HG03378 (cell line): Measurements from ENCODE around the gene TBX1.
"Not testable (repeated sequence)": the region's sequence is repeated elsewhere in the genome, so short reads cannot be mapped to it uniquely, and the experiment has no call there.

Source experiments
- ATAC-seq: cut with Tn5 transposase; IDR thresholded peaks from one replicate; pipeline ENCODE4 v1.9.1; 2021; ENCODE audit warnings: mild to moderate bottlenecking, moderate library complexity; ENCODE audit not compliant: unreplicated experiment

TBX1 gene

GRCh38 chr22:19723232-19723982, 37.2 kb upstream of the TBX1 start, which contains the start of gene GP1BB:
GP1BB (plus strand) TSS chr22:19723539; CDS start chr22:19723570, 31 bp downstream.
- no peak for ATAC-seq

- no peak for ATAC-seq
Measured at GRCh38 chr22:19723983-19724827, 36.4 kb upstream of the TBX1 start.

- ATAC-seq, result no peak
Measured at GRCh38 chr22:19724927-19725661, 35.5 kb upstream of the TBX1 start.

GRCh38 chr22:19726064-19726788, 34.4 kb upstream of the TBX1 start:
- not testable (repeated sequence) for ATAC-seq

GRCh38 chr22:19727310-19728150, 33.0 kb upstream of the TBX1 start:
- ATAC-seq, result no peak

- ATAC-seq, result no peak
Measured at GRCh38 chr22:19728271-19728670, 32.3 kb upstream of the TBX1 start.

GRCh38 chr22:19728836-19729235, 31.7 kb upstream of the TBX1 start:
- no peak for ATAC-seq

GRCh38 chr22:19729507-19729906, 31.1 kb upstream of the TBX1 start:
- ATAC-seq, result no peak

GRCh38 chr22:19730198-19730597, 30.4 kb upstream of the TBX1 start:
- ATAC-seq, result no peak

- ATAC-seq, result no peak
Measured at GRCh38 chr22:19730655-19731360, 29.8 kb upstream of the TBX1 start.

- ATAC-seq, result no peak
Measured at GRCh38 chr22:19731361-19732135, 29.0 kb upstream of the TBX1 start.

GRCh38 chr22:19732403-19733113, 28.0 kb upstream of the TBX1 start:
- no peak for ATAC-seq

GRCh38 chr22:19733755-19734154, 26.8 kb upstream of the TBX1 start:
- no peak for ATAC-seq

GRCh38 chr22:19734163-19734562, 26.4 kb upstream of the TBX1 start:
- ATAC-seq, result no peak

GRCh38 chr22:19734837-19735382, 25.7 kb upstream of the TBX1 start:
- no peak for ATAC-seq

GRCh38 chr22:19735665-19736510, 24.7 kb upstream of the TBX1 start:
- no peak for ATAC-seq
